ENCODE results near the gene CSN1S1. TPM values are rescaled to one million over a fixed set of nuclear protein-coding genes. Genes with fewer than 3 reads are reported as not detected.
"Not testable (repeated sequence)": the region's sequence is repeated elsewhere in the genome, so short reads cannot be mapped to it uniquely, and the experiment has no call there.

CSN1S1 gene
- total RNA-seq, 1 donor from 2014 or later = not detected

DNA sequence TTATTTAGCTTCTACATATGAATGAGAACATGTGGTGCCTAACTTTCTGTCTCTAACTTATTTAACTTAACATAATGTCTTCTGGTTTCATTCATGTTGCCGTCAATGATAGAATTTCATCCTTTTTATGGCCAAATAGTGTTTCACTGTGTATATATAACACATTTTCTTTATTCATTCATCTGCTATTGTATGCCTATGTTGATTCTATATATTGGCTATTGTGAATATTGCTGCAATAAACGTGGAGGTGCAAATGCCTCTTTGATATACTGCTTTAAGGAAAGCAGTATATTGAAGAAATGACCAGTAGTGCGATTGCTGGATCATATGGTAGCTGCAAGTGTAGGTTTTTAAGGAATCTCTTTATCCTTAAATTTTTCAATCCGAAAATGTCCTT, 10.0 kb upstream of the CSN1S1 start:
- no peak for TF ChIP-seq CTCF (IDR thresholded peaks at IDR 0.05; ENCODE audit: unreplicated experiment)
- Mint-ChIP-seq H3K4me3 (ENCODE audit: unreplicated experiment) (no peak overlapping the region), H3K9me3 (ENCODE audit: unreplicated experiment) (no peaks in the 10 kb centered on the region), H3K27ac (ENCODE audit: unreplicated experiment) (no peak overlapping the region), H3K4me1 (ENCODE audit: unreplicated experiment) (no peaks in the 10 kb centered on the region), H3K27me3 (ENCODE audit: unreplicated experiment) (peaks cover 1% of the 10 kb centered on the region), H3K36me3 (ENCODE audit: low read depth, unreplicated experiment) (no peaks in the 10 kb centered on the region)
- DNase-seq (ENCODE audit: low spot score) = no peak

DNA sequence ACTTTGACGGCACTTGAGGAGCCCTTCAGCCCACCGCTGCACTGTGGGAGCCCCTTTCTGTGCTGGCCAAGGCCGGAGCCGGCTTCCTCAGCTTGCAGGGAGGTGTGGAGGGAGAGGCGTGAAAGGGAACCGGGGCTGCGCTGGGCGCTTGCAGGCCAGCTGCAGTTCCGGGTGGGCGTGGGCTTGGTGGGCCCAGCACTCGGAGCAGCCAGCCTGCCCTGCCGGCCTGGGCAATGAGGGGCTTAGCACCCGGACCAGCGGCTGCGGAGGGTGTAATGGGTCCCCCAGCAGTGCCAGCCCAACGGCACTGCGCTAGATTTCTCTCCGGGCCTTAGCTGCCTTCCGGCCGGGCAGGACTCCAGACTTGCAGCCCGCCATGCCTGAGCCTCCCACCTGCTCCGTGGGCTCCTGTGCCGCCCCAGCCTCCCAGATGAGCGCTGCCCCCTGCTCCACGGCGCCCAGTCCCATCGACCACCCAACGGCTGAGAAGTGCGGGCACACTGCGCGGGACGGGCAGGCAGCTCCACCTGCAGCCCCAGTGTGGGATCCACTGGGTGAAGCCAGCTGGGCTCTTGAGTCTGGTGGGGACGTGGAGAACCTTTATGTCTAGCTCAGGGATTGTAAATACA, 7.0 kb upstream of the CSN1S1 start:
- not testable (repeated sequence) for H3K4me1 Mint-ChIP-seq (ENCODE audit: unreplicated experiment); H3K27ac Mint-ChIP-seq (ENCODE audit: unreplicated experiment); H3K4me3 Mint-ChIP-seq (ENCODE audit: unreplicated experiment); H3K36me3 Mint-ChIP-seq (ENCODE audit: low read depth, unreplicated experiment); H3K9me3 Mint-ChIP-seq (ENCODE audit: unreplicated experiment); DNase-seq (ENCODE audit: low spot score); H3K27me3 Mint-ChIP-seq (ENCODE audit: unreplicated experiment)

DNA sequence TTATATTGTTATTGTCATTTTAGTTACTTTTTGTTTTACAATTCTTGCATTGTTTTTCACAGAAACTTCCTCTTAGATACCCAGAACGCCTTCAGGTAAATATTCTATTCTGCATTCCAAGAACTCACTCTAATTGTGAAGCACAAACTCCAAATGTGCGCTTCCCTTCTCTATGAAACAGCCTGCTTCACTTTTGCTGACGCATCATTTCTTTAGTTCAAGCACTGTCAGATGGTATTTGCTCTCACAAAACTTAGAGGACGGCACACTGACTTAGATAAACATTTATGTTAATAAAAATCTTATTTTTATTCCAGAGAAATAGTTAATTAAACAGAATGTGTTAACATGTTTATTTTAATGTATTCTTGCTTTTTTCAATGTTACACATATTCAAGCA, 3.3 kb downstream of the CSN1S1 start:
- Mint-ChIP-seq H3K9me3 (ENCODE audit: unreplicated experiment) (no peaks in the 10 kb centered on the region), H3K27ac (ENCODE audit: unreplicated experiment) (no peak overlapping the region), H3K4me3 (ENCODE audit: unreplicated experiment) (no peak overlapping the region), H3K36me3 (ENCODE audit: low read depth, unreplicated experiment) (no peaks in the 10 kb centered on the region), H3K27me3 (ENCODE audit: unreplicated experiment) (no peaks in the 10 kb centered on the region), H3K4me1 (ENCODE audit: unreplicated experiment) (peaks cover 8% of the 10 kb centered on the region)
- TF ChIP-seq CTCF (IDR thresholded peaks at IDR 0.05; ENCODE audit: unreplicated experiment) = no peak
- DNase-seq (ENCODE audit: low spot score) = no peak

GRCh38 chr4:69936566-69936965, 5.7 kb downstream of the CSN1S1 start:
- TF ChIP-seq CTCF (IDR thresholded peaks at IDR 0.05; ENCODE audit: unreplicated experiment) = no peak
- no peak overlapping the region for H3K4me3 Mint-ChIP-seq (ENCODE audit: unreplicated experiment)
- H3K27me3 Mint-ChIP-seq (ENCODE audit: unreplicated experiment) = no peaks in the 10 kb centered on the region
- DNase-seq (ENCODE audit: low spot score) = no peak
- no peak overlapping the region for H3K27ac Mint-ChIP-seq (ENCODE audit: unreplicated experiment)
- H3K9me3 Mint-ChIP-seq (ENCODE audit: unreplicated experiment) = no peaks in the 10 kb centered on the region
- H3K36me3 Mint-ChIP-seq (ENCODE audit: low read depth, unreplicated experiment) = no peaks in the 10 kb centered on the region
- peaks cover 8% of the 10 kb centered on the region for H3K4me1 Mint-ChIP-seq (ENCODE audit: unreplicated experiment)

DNA sequence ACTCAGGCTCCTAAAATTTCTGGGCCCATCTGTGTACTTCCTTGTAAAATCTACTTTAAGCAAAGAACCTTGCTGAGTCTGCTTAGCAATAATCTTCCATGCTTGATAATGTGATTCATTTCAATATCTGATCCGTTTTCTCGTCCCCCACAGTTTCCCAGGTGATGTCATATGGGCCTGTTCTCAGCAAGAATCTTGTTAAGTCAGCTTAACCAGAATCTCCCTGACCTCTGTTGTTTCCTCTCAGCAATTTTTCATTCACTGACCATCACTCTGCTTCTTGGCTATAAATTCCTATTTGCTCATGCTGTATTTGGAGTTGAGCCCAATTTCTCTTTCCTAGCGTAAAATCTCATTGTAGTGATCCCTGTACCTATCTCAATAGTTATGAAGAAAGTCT, 20.7 kb downstream of the CSN1S1 start:
- no peak for TF ChIP-seq CTCF (IDR thresholded peaks at IDR 0.05; ENCODE audit: unreplicated experiment)
- Mint-ChIP-seq H3K36me3 (ENCODE audit: low read depth, unreplicated experiment) (no peaks in the 10 kb centered on the region), H3K4me3 (ENCODE audit: unreplicated experiment) (no peak overlapping the region), H3K9me3 (ENCODE audit: unreplicated experiment) (no peaks in the 10 kb centered on the region), H3K4me1 (ENCODE audit: unreplicated experiment) (no peaks in the 10 kb centered on the region), H3K27ac (ENCODE audit: unreplicated experiment) (no peak overlapping the region), H3K27me3 (ENCODE audit: unreplicated experiment) (peaks cover 2% of the 10 kb centered on the region)
- DNase-seq (ENCODE audit: low spot score) = no peak

Measured in endothelial cell (in vitro differentiated cells).